ENCODE data around the gene RAPGEF1. TPM values are rescaled to one million over a fixed set of nuclear protein-coding genes. Genes with fewer than 3 reads are reported as not detected.

The RAPGEF1 gene
- total RNA-seq, 1 experiment from 2014 or later = 55.6 TPM

DNA sequence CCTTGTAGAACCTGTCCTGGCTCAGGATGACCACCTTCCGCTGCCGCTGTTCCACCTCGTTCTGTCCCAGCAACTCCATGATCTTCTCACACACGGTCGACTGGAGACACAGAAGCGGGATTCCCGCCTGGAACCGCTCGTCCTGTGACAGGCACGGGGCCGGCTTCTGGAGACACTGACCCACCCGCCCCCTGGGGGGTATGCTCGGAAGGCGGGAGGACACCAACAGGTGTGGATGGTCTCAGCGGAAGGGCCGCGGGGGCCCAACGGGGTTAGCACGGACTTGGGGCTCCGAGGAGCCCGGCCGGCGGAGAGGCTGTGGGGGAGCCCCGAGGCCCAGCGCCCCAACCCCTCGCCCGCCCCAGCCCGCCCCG is 209.3 kb downstream of the RAPGEF1 start:
- H2BK12ac ChIP-seq (ENCODE audit: insufficient read length, low read depth, low read length) = no peak overlapping the region
- H3K56ac ChIP-seq (ENCODE audit: insufficient read length, low read depth, low read length) = no peak overlapping the region
- Mint-ChIP-seq H3K27ac (peak overlapping the region in 1 of 3 experiments; percentile 81; a peak in 2 of 7 replicates), H3K27me3 (ENCODE audit: low read depth) (no peaks in the 10 kb centered on the region; the same call in 1 of the 2 replicates), H3K4me3 (peak overlapping the region; percentile 87 to 89), H3K9me3 (no peaks in the 10 kb centered on the region; a peak in 1 of 5 replicates), H3K4me1 (peaks cover 0 to 12% of the 10 kb centered on the region in 2 experiments; a peak in 2 of 4 replicates), H3K36me3 (ENCODE audit: insufficient read depth in 1 of 3, low read depth in 3 of 3) (peaks cover 20 to 43% (median 39%) of the 10 kb centered on the region in 3 experiments)
- TF ChIP-seq, protein P1, sequence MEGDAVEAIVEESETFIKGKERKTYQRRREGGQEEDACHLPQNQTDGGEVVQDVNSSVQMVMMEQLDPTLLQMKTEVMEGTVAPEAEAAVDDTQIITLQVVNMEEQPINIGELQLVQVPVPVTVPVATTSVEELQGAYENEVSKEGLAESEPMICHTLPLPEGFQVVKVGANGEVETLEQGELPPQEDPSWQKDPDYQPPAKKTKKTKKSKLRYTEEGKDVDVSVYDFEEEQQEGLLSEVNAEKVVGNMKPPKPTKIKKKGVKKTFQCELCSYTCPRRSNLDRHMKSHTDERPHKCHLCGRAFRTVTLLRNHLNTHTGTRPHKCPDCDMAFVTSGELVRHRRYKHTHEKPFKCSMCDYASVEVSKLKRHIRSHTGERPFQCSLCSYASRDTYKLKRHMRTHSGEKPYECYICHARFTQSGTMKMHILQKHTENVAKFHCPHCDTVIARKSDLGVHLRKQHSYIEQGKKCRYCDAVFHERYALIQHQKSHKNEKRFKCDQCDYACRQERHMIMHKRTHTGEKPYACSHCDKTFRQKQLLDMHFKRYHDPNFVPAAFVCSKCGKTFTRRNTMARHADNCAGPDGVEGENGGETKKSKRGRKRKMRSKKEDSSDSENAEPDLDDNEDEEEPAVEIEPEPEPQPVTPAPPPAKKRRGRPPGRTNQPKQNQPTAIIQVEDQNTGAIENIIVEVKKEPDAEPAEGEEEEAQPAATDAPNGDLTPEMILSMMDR (conservative IDR thresholded peaks at IDR 0.05) = no peak; the same call in 2 of the 3 replicates
- H2AK5ac ChIP-seq (ENCODE audit: insufficient read length, low read length) = no peak overlapping the region
- WGBS (ENCODE audit: extremely low coverage, insufficient read length, low lambda C conversion rate) = no CpG with 5 or more reads among the region's 29 CpGs
- no peak overlapping the region for H2BK15ac ChIP-seq (ENCODE audit: low read depth, low read length)
- peaks cover 6% of the 10 kb centered on the region for H3K23me2 ChIP-seq (ENCODE audit: insufficient read length, low read depth, low read length, poor library complexity, severe bottlenecking)
- peak overlapping the region; percentile 80 for H3K9ac ChIP-seq (ENCODE audit: extremely low read depth, insufficient read length, low read length)
- no peak overlapping the region for H4K8ac ChIP-seq (replicated peaks; ENCODE audit: insufficient read length, low read depth, low read length)
- H3K79me1 ChIP-seq (ENCODE audit: insufficient read depth, low read depth, low read length, poor library complexity, severe bottlenecking) = no peaks in the 10 kb centered on the region
- no peak for DNase-seq
- no peak overlapping the region for H3K18ac ChIP-seq (ENCODE audit: insufficient read length, low read depth, low read length)
- H3K4ac ChIP-seq (ENCODE audit: low read depth, low read length) = no peak overlapping the region
- H2BK20ac ChIP-seq (ENCODE audit: low read depth, low read length, poor library complexity, severe bottlenecking) = no peak overlapping the region
- no peak overlapping the region for H2AFZ ChIP-seq (ENCODE audit: low read length)
- H3K9me3 ChIP-seq (ENCODE audit: control insufficient read depth, low read depth, low read length) = no peaks in the 10 kb centered on the region
- H4K5ac ChIP-seq (ENCODE audit: insufficient read length, low read depth, low read length) = no peak overlapping the region
- H2BK120ac ChIP-seq (ENCODE audit: low read depth, low read length, poor library complexity, severe bottlenecking) = no peak overlapping the region
- no peaks in the 10 kb centered on the region for H4K20me1 ChIP-seq (ENCODE audit: control insufficient read depth, insufficient read depth, insufficient read length)
- no peak overlapping the region for H3K27ac ChIP-seq (ENCODE audit: insufficient read length, low read depth, low read length)
- H3K4me2 ChIP-seq (ENCODE audit: insufficient read depth, insufficient read length, low read length) = peak overlapping the region; percentile 82
- H2BK5ac ChIP-seq (ENCODE audit: insufficient read length, low read length) = no peak overlapping the region
- no peaks in the 10 kb centered on the region for H3K27me3 ChIP-seq (ENCODE audit: insufficient read depth, low read length)
- H4K91ac ChIP-seq (ENCODE audit: insufficient read length, low read depth, low read length) = no peak overlapping the region
- no peak overlapping the region for H3K23ac ChIP-seq (ENCODE audit: insufficient read length, low read depth, low read length)
- H3T11ph ChIP-seq (ENCODE audit: low read length) = no peak overlapping the region
- no peaks in the 10 kb centered on the region; the same call in 1 of the 2 replicates for H3K4me1 ChIP-seq (ENCODE audit: insufficient read depth, low read length)
- H3K14ac ChIP-seq (ENCODE audit: insufficient read depth, low read length) = peak overlapping the region; percentile 45; the same call in 1 of the 2 replicates
- H3K79me2 ChIP-seq (ENCODE audit: insufficient read depth, low read length) = no peaks in the 10 kb centered on the region; the same call in 1 of the 2 replicates

Measured in H9 (cell line).